Subcutaneous abdominal adipose tissue (tissue), 5 donors: ENCODE measurements around the gene EYS.
"Not testable (repeated sequence)": the region's sequence is repeated elsewhere in the genome, so short reads cannot be mapped to it uniquely, and the experiment has no call there.

Experiments used
- H3K27ac ChIP-seq: one replicate; pipeline ENCODE4 v1.7.0; 2013; ENCODE audit warnings: low read depth, mild to moderate bottlenecking, inconsistent platforms, low read length, moderate library complexity
- H3K27me3 ChIP-seq, 5 donors: one replicate each; pipeline ENCODE4 v1.7.0; 2013; ENCODE audit warnings: low read length in 5 of 5, inconsistent platforms in 1 of 5; ENCODE audit not compliant: control insufficient read depth in 5 of 5, insufficient read depth in 4 of 5
- H3K36me3 ChIP-seq, 5 donors: one replicate each; pipeline ENCODE4 v1.7.0; 2013; ENCODE audit warnings: low read length in 5 of 5; ENCODE audit not compliant: control insufficient read depth in 5 of 5, insufficient read depth in 5 of 5
- H3K4me1 ChIP-seq, 5 donors: one replicate each; pipeline ENCODE4 v1.7.0; 2013; ENCODE audit warnings: low read length in 5 of 5, mild to moderate bottlenecking in 3 of 5, moderate library complexity in 1 of 5; ENCODE audit not compliant: control insufficient read depth in 5 of 5, insufficient read depth in 5 of 5
- H3K4me3 ChIP-seq, 5 donors: one replicate each; pipeline ENCODE4 v1.7.0; 2013; ENCODE audit warnings: low read length in 5 of 5, low read depth in 1 of 5
- H3K9ac ChIP-seq, 5 donors: one replicate each; pipeline ENCODE4 v1.7.0; 2013; ENCODE audit warnings: low read length in 5 of 5, mild to moderate bottlenecking in 4 of 5, moderate library complexity in 3 of 5
- H3K9me3 ChIP-seq, 5 donors: one replicate each; pipeline ENCODE4 v1.7.0; 2013; ENCODE audit warnings: low read length in 5 of 5; ENCODE audit not compliant: control insufficient read depth in 5 of 5
- donor health status: healthy.
- donor health status: healthy.
- donor health status: healthy.
- donor health status: healthy.
- donor health status: healthy.

The EYS gene

GRCh38 chr6:65014006-65014405 is 693.0 kb downstream of the EYS start:
- no peak overlapping the region for H3K4me3 ChIP-seq
- no peak overlapping the region for H3K27ac ChIP-seq
- no peaks in the 10 kb centered on the region for H3K27me3 ChIP-seq
- H3K36me3 ChIP-seq = no peaks in the 10 kb centered on the region
- no peak overlapping the region for H3K9ac ChIP-seq
- H3K4me1 ChIP-seq = no peaks in the 10 kb centered on the region
- no peaks in the 10 kb centered on the region for H3K9me3 ChIP-seq

- peaks cover 0 to 2% (median 0%) of the 10 kb centered on the region in 5 donors for H3K9me3 ChIP-seq
Measured at GRCh38 chr6:65006788-65007187, 700.2 kb downstream of the EYS start.

GRCh38 chr6:65004283-65004682 is 702.7 kb downstream of the EYS start:
- Histone ChIP-seq H3K27ac (no peak overlapping the region), H3K4me1 (no peaks in the 10 kb centered on the region), H3K4me3 (no peak overlapping the region), H3K9me3 (peaks cover 0 to 2% (median 0%) of the 10 kb centered on the region in 5 donors), H3K27me3 (no peaks in the 10 kb centered on the region), H3K36me3 (no peaks in the 10 kb centered on the region), H3K9ac (no peak overlapping the region)

More at GRCh38 chr6:65006788-65007187, 700.2 kb downstream of the EYS start:
- Histone ChIP-seq H3K27me3 (no peaks in the 10 kb centered on the region), H3K36me3 (no peaks in the 10 kb centered on the region), H3K9ac (no peak overlapping the region), H3K4me1 (no peaks in the 10 kb centered on the region), H3K27ac (no peak overlapping the region), H3K4me3 (no peak overlapping the region)

GRCh38 chr6:65002882-65003281 is 704.1 kb downstream of the EYS start:
- H3K4me1 ChIP-seq, H3K27ac ChIP-seq, H3K36me3 ChIP-seq, H3K9me3 ChIP-seq, H3K27me3 ChIP-seq, H3K4me3 ChIP-seq, H3K9ac ChIP-seq: not testable (repeated sequence)

- no peaks in the 10 kb centered on the region for H3K36me3 ChIP-seq
- peaks cover 0 to 2% (median 0%) of the 10 kb centered on the region in 5 donors for H3K9me3 ChIP-seq
- no peak overlapping the region for H3K27ac ChIP-seq
Measured at GRCh38 chr6:65000815-65001214, 706.2 kb downstream of the EYS start.

GRCh38 chr6:64998204-64998603 is 708.8 kb downstream of the EYS start:
- Histone ChIP-seq H3K4me1 (no peaks in the 10 kb centered on the region), H3K4me3 (no peak overlapping the region), H3K9me3 (no peaks in the 10 kb centered on the region), H3K27me3 (no peaks in the 10 kb centered on the region), H3K36me3 (no peaks in the 10 kb centered on the region), H3K9ac (no peak overlapping the region), H3K27ac (no peak overlapping the region)

More at GRCh38 chr6:65000815-65001214, 706.2 kb downstream of the EYS start:
- no peak overlapping the region for H3K4me3 ChIP-seq
- no peaks in the 10 kb centered on the region for H3K4me1 ChIP-seq
- H3K27me3 ChIP-seq = no peaks in the 10 kb centered on the region
- H3K9ac ChIP-seq = no peak overlapping the region

- H3K36me3 ChIP-seq = no peaks in the 10 kb centered on the region
- no peak overlapping the region for H3K4me3 ChIP-seq
- no peak overlapping the region for H3K27ac ChIP-seq
- H3K9ac ChIP-seq = no peak overlapping the region
- H3K9me3 ChIP-seq = no peaks in the 10 kb centered on the region
- H3K4me1 ChIP-seq = no peaks in the 10 kb centered on the region
- H3K27me3 ChIP-seq = no peaks in the 10 kb centered on the region
Measured at GRCh38 chr6:64996301-64996700, 710.7 kb downstream of the EYS start.

- no peaks in the 10 kb centered on the region for H3K27me3 ChIP-seq
- no peak overlapping the region for H3K4me3 ChIP-seq
- no peaks in the 10 kb centered on the region for H3K9me3 ChIP-seq
- no peak overlapping the region for H3K9ac ChIP-seq
- H3K4me1 ChIP-seq = no peaks in the 10 kb centered on the region
- H3K36me3 ChIP-seq = no peaks in the 10 kb centered on the region
- H3K27ac ChIP-seq = no peak overlapping the region
Measured at GRCh38 chr6:64990652-64991304, 716.2 kb downstream of the EYS start.

- H3K36me3 ChIP-seq = no peaks in the 10 kb centered on the region
- H3K9ac ChIP-seq = no peak overlapping the region
Measured at GRCh38 chr6:64988148-64988547, 718.9 kb downstream of the EYS start.

GRCh38 chr6:64987066-64987465 is 720.0 kb downstream of the EYS start:
- Histone ChIP-seq H3K36me3 (no peaks in the 10 kb centered on the region), H3K27me3 (no peaks in the 10 kb centered on the region), H3K9me3 (no peaks in the 10 kb centered on the region), H3K27ac (no peak overlapping the region), H3K9ac (no peak overlapping the region), H3K4me1 (no peaks in the 10 kb centered on the region), H3K4me3 (no peak overlapping the region)

More at GRCh38 chr6:64988148-64988547, 718.9 kb downstream of the EYS start:
- Histone ChIP-seq H3K4me3 (no peak overlapping the region), H3K27ac (no peak overlapping the region), H3K9me3 (no peaks in the 10 kb centered on the region), H3K27me3 (no peaks in the 10 kb centered on the region), H3K4me1 (no peaks in the 10 kb centered on the region)
